Lung (tissue), 12 donors: ENCODE measurements around the gene MRGPRE. TPM values are rescaled to one million over a fixed set of nuclear protein-coding genes. Genes with fewer than 3 reads are reported as not detected.

Source experiments
- ATAC-seq: fragments of 200-7000 bp; cut with Tn5 transposase; one replicate; pipeline ENCODE4 v1.9.1; 2020; ENCODE audit warnings: moderate number of reproducible peaks; ENCODE audit not compliant: insufficient read depth, low FRiP score
- DNase-seq, 3 donors: peaks; one replicate each; pipeline ENCODE4 v3.0.0-alpha.2; 2013 to 2017
- H3K27ac ChIP-seq, 2 donors: one replicate each; pipeline ENCODE4 v1.5.1; 2013; ENCODE audit warnings: mild to moderate bottlenecking in 2 of 2, moderate library complexity in 2 of 2, control low read depth in 1 of 2, inconsistent platforms in 1 of 2, low read depth in 1 of 2, low read length in 1 of 2
- H3K27me3 ChIP-seq, 3 donors: one replicate each; pipeline ENCODE4 v1.5.1; 2013; ENCODE audit warnings: low read length in 2 of 3; ENCODE audit not compliant: control insufficient read depth in 3 of 3, insufficient read depth in 3 of 3
- H3K36me3 ChIP-seq, 4 donors: one replicate each; pipeline ENCODE4 v1.5.1; 2013; ENCODE audit warnings: low read length in 4 of 4, mild to moderate bottlenecking in 1 of 4, moderate library complexity in 1 of 4; ENCODE audit not compliant: control insufficient read depth in 4 of 4, insufficient read depth in 4 of 4
- H3K4me1 ChIP-seq, 5 donors: one replicate each; pipeline ENCODE4 v1.5.1; 2013; ENCODE audit warnings: low read length in 5 of 5, mild to moderate bottlenecking in 2 of 5, moderate library complexity in 1 of 5; ENCODE audit not compliant: control insufficient read depth in 5 of 5, insufficient read depth in 5 of 5
- H3K4me3 ChIP-seq: one replicate; pipeline ENCODE4 v1.5.1; 2013; ENCODE audit warnings: mild to moderate bottlenecking, control low read depth, moderate library complexity
- H3K9ac ChIP-seq, 2 donors: one replicate each; pipeline ENCODE4 v1.5.1; 2013; ENCODE audit warnings: low read length in 2 of 2, control low read depth in 1 of 2; ENCODE audit not compliant: insufficient read depth in 1 of 2
- H3K9me3 ChIP-seq, 4 donors: one replicate each; pipeline ENCODE4 v1.5.1; 2013; ENCODE audit warnings: low read length in 3 of 4, mild to moderate bottlenecking in 1 of 4, moderate library complexity in 1 of 4; ENCODE audit not compliant: control insufficient read depth in 4 of 4, insufficient read depth in 3 of 4
- CTCF ChIP-seq: IDR thresholded peaks from 2 replicates; pipeline ENCODE4 v1.5.1; 2012; ENCODE audit warnings: mild to moderate bottlenecking; ENCODE audit errors: control extremely low read depth, extremely low read depth
- WGBS, 2 donors: extraction: QIAGEN DNeasy Blood & Tissue Kit; methylation state at CpG; one replicate each; pipeline ENCODE4 v1.1.7; 2013; 5-methylcytosine and 5-hydroxymethylcytosine counted together
- polyA plus RNA-seq, 2 donors: library from polyadenylated mRNA; stranded (reverse); fragments of 200-250 nt; gene quantifications; one replicate each; pipeline ENCODE4 v1.2.1, GENCODE V29; 2013
- total RNA-seq, 2 donors: library from RNA; depleted of rRNA in 1 of 2; stranded (reverse); fragments of >200 nt in 1 of 2; gene quantifications; one replicate each; pipeline ENCODE4 v1.2.1, GENCODE V29; 2014 to 2021
- donor health status: control.
- donor health status: control.
- donor health status: Bipolar disorder and iron deficiency.
- donor health status: healthy.
- donor health status: DM: yes; HTN: yes; CAD: no.

Gene MRGPRE
- total and polyA plus RNA-seq, 4 donors: 0.03 to 0.18 (median 0.16) TPM; not detected in 1

GRCh38 chr11:3191586-3192324, 40.5 kb downstream of the MRGPRE start:
- no peak for DNase-seq
- no peak for TF ChIP-seq CTCF
- no peak overlapping the region for H3K9ac ChIP-seq
- H3K4me3 ChIP-seq: no peak overlapping the region
- H3K27me3 ChIP-seq: no peaks in the 10 kb centered on the region
- no peaks in the 10 kb centered on the region for H3K9me3 ChIP-seq
- ATAC-seq: no peak
- no peak overlapping the region for H3K27ac ChIP-seq
- 90 to 93% methylated on average over 19 of the region's 19 CpGs for WGBS, 2 donors
- H3K4me1 ChIP-seq: peaks cover 0 to 3% (median 0%) of the 10 kb centered on the region in 5 donors
- no peaks in the 10 kb centered on the region for H3K36me3 ChIP-seq

GRCh38 chr11:3190600-3190999, 41.6 kb downstream of the MRGPRE start:
- Histone ChIP-seq H3K27me3 (no peaks in the 10 kb centered on the region), H3K4me3 (no peak overlapping the region), H3K9me3 (no peaks in the 10 kb centered on the region), H3K4me1 (peaks cover 0 to 3% (median 0%) of the 10 kb centered on the region in 5 donors), H3K36me3 (no peaks in the 10 kb centered on the region), H3K27ac (no peak overlapping the region), H3K9ac (no peak overlapping the region)
- no peak for DNase-seq
- no peak for ATAC-seq
- no peak for TF ChIP-seq CTCF
- 83 to 88% methylated on average over 6 of the region's 6 CpGs for WGBS, 2 donors

- Histone ChIP-seq H3K4me1 (peaks cover 0 to 3% (median 0%) of the 10 kb centered on the region in 5 donors), H3K27me3 (no peaks in the 10 kb centered on the region), H3K9me3 (no peaks in the 10 kb centered on the region), H3K9ac (no peak overlapping the region), H3K27ac (no peak overlapping the region), H3K4me3 (no peak overlapping the region), H3K36me3 (no peaks in the 10 kb centered on the region)
- 91 to 93% methylated on average over 11 of the region's 11 CpGs for WGBS, 2 donors
- TF ChIP-seq CTCF: no peak
- no peak for ATAC-seq
- DNase-seq: no peak
Observed at GRCh38 chr11:3189886-3190583, 42.2 kb downstream of the MRGPRE start.
